ENCODE measurements around the gene LRTM1. TPM values are rescaled to one million over a fixed set of nuclear protein-coding genes. Genes with fewer than 3 reads are reported as not detected.

LRTM1 gene
- total RNA-seq, 1 donor from 2014 or later = not detected

GRCh38 chr3:54931182-54931581 is 3.3 kb upstream of the LRTM1 start:
- peak overlapping the region; percentile 93 for H3K27ac Mint-ChIP-seq
- H3K4me3 Mint-ChIP-seq = no peak overlapping the region
- peak; percentile 54 for DNase-seq (ENCODE audit: low spot score)
- H3K36me3 Mint-ChIP-seq = no peaks in the 10 kb centered on the region
- H3K79me2 ChIP-seq (ENCODE audit: low read depth) = no peaks in the 10 kb centered on the region
- peaks cover 2% of the 10 kb centered on the region for H3K9me3 Mint-ChIP-seq
- H3K27me3 ChIP-seq = no peaks in the 10 kb centered on the region
- H2AFZ ChIP-seq (replicated peaks) = peak overlapping the region; percentile 50
- H3K27ac ChIP-seq = no peak overlapping the region
- H3K4me1 ChIP-seq = peaks cover 21% of the 10 kb centered on the region
- no peak for TF ChIP-seq EZH2 (IDR thresholded peaks at IDR 0.05)
- TF ChIP-seq EZH2phosphoT487 (IDR thresholded peaks at IDR 0.05) = no peak
- TF ChIP-seq CTCF (IDR thresholded peaks at IDR 0.05) = no peak
- H3K9me3 ChIP-seq (ENCODE audit: low read depth) = no peaks in the 10 kb centered on the region
- no peak overlapping the region for H3K4me2 ChIP-seq
- no peaks in the 10 kb centered on the region for H3K36me3 ChIP-seq
- H3K27me3 Mint-ChIP-seq (ENCODE audit: insufficient read depth, low read depth) = peaks cover 11% of the 10 kb centered on the region
- peaks cover 69% of the 10 kb centered on the region for H3K4me1 Mint-ChIP-seq
- no peaks in the 10 kb centered on the region for H3F3A ChIP-seq (ENCODE audit: low read depth)
- H3K4me3 ChIP-seq = no peak overlapping the region
- no peak overlapping the region for H3K9ac ChIP-seq
- H4K20me1 ChIP-seq (ENCODE audit: low read depth) = no peaks in the 10 kb centered on the region

DNA sequence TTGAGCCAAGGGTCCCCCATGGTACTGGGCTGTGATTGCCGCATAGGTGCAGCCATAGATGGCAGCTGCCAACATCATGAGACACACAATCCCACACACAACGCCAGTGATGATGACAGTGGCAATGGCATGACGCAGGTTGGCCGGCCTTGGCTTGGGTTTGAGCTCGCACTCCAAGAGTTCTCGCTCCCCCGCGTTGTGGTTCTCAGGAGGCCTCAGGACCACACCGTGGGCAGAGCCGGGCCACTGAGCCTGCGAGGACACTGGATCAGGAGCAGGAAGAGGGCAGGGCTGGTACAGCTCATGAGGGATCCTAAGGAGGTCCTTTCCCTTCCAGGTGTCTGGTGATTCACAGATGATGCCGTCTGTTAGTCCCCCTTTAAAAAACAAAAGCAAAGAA is 9.3 kb downstream of the LRTM1 start:
- Histone ChIP-seq H3K4me2 (no peak overlapping the region), H3K79me2 (ENCODE audit: low read depth) (no peaks in the 10 kb centered on the region), H3K4me1 (no peaks in the 10 kb centered on the region), H3F3A (ENCODE audit: low read depth) (no peaks in the 10 kb centered on the region), H4K20me1 (ENCODE audit: low read depth) (no peaks in the 10 kb centered on the region), H3K27me3 (no peaks in the 10 kb centered on the region), H3K27ac (no peak overlapping the region), H3K36me3 (no peaks in the 10 kb centered on the region), H3K9ac (no peak overlapping the region), H2AFZ (replicated peaks) (no peak overlapping the region), H3K4me3 (no peak overlapping the region), H3K9me3 (ENCODE audit: low read depth) (no peaks in the 10 kb centered on the region)
- H3K27me3 Mint-ChIP-seq (ENCODE audit: insufficient read depth, low read depth) = peaks cover 6% of the 10 kb centered on the region
- peaks cover 4% of the 10 kb centered on the region for H3K4me1 Mint-ChIP-seq
- H3K4me3 Mint-ChIP-seq = no peak overlapping the region
- no peak for TF ChIP-seq CTCF (IDR thresholded peaks at IDR 0.05)
- no peak for TF ChIP-seq EZH2 (IDR thresholded peaks at IDR 0.05)
- no peak for TF ChIP-seq EZH2phosphoT487 (IDR thresholded peaks at IDR 0.05)
- peaks cover 4% of the 10 kb centered on the region for H3K9me3 Mint-ChIP-seq
- no peak for DNase-seq (ENCODE audit: low spot score)
- peaks cover 4% of the 10 kb centered on the region for H3K36me3 Mint-ChIP-seq
- H3K27ac Mint-ChIP-seq = no peak overlapping the region

DNA sequence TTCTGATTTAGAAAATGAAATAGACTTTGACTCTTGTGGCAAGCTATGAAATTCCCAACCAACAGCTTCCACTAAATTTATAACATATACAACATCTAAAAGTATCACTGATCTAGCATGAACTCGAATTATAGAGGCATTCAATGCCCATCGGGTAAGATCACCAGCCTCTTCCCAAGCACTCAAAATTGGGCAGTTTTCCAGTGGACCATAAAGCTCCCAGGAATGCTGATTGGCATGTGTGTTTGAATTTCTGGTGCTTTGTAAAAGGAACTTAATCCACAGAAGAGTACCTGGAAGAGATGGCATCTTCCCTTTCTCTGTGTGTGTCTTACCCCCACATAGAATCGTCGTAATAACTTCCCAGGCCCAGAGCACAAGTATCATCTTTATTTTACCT is 10.0 kb downstream of the LRTM1 start:
- Histone ChIP-seq H3K27me3 (no peaks in the 10 kb centered on the region), H3K9me3 (ENCODE audit: low read depth) (no peaks in the 10 kb centered on the region), H3K4me3 (no peak overlapping the region), H2AFZ (replicated peaks) (no peak overlapping the region), H3K9ac (no peak overlapping the region), H3K27ac (no peak overlapping the region), H3K4me1 (no peaks in the 10 kb centered on the region), H3K36me3 (no peaks in the 10 kb centered on the region), H3F3A (ENCODE audit: low read depth) (no peaks in the 10 kb centered on the region), H3K4me2 (no peak overlapping the region), H3K79me2 (ENCODE audit: low read depth) (no peaks in the 10 kb centered on the region), H4K20me1 (ENCODE audit: low read depth) (no peaks in the 10 kb centered on the region)
- TF ChIP-seq CTCF (IDR thresholded peaks at IDR 0.05) (no peak), EZH2 (IDR thresholded peaks at IDR 0.05) (no peak)
- H3K27me3 Mint-ChIP-seq (ENCODE audit: insufficient read depth, low read depth) = peaks cover 6% of the 10 kb centered on the region
- no peak overlapping the region for H3K4me3 Mint-ChIP-seq
- peaks cover 7% of the 10 kb centered on the region for H3K9me3 Mint-ChIP-seq
- no peak for DNase-seq (ENCODE audit: low spot score)
- no peak overlapping the region for H3K27ac Mint-ChIP-seq
- H3K4me1 Mint-ChIP-seq = peaks cover 4% of the 10 kb centered on the region
- H3K36me3 Mint-ChIP-seq = no peaks in the 10 kb centered on the region

Data from neural progenitor cell (in vitro differentiated cells).